GM12801 (cell line): Measurements from ENCODE around the gene C16orf92.

Experiments
- TF ChIP-seq, protein P1 (sequence below): IDR thresholded peaks from one replicate; pipeline ENCODE4 v1.5.1; 2011; ENCODE audit warnings: control low read depth; ENCODE audit not compliant: insufficient read length; ENCODE audit errors: extremely low read depth

Gene C16orf92

DNA sequence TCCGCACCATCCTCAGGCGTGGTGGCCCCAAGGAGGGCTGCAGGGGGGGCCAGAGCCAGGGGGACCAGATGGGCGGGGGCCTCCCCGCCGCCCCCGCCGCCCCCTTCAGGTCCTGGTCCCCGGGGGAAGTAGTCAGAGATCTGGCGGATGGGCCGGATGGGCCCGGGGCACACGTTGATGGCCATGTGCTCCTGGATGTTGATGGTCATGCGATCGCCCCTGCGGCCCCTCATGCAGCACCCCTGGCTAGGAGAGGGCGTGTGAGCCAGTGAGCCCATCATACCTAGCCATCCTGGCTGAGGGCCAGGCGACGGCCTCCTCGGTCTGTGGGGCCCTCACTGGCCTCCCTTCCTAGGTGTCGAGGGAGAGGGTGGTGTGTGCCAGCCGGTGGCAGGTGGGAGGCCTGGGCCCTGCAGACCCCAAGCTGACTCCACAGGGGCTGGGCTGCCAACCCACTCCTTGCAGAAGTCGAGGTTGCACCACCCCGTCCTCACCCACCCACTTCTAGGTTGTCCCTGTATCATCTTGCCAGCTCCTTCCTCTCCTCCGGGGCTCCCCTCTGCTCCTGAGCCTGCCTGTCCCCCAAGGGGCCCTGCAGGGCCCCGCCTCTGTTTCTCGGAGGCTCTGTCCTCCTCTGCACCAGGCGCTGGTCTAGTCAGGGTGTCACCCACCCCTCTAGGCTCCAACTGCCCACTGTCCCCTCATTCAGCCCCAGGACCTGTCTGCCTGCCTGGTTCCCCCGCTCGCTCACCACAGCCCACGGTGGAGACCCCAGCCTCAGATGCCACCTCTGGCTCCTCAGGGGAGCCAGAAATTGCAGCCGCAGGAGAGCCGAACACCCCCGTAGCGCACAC, 12.8 kb upstream of the C16orf92 start:
- TF ChIP-seq, protein P1, sequence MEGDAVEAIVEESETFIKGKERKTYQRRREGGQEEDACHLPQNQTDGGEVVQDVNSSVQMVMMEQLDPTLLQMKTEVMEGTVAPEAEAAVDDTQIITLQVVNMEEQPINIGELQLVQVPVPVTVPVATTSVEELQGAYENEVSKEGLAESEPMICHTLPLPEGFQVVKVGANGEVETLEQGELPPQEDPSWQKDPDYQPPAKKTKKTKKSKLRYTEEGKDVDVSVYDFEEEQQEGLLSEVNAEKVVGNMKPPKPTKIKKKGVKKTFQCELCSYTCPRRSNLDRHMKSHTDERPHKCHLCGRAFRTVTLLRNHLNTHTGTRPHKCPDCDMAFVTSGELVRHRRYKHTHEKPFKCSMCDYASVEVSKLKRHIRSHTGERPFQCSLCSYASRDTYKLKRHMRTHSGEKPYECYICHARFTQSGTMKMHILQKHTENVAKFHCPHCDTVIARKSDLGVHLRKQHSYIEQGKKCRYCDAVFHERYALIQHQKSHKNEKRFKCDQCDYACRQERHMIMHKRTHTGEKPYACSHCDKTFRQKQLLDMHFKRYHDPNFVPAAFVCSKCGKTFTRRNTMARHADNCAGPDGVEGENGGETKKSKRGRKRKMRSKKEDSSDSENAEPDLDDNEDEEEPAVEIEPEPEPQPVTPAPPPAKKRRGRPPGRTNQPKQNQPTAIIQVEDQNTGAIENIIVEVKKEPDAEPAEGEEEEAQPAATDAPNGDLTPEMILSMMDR, result no peak

DNA sequence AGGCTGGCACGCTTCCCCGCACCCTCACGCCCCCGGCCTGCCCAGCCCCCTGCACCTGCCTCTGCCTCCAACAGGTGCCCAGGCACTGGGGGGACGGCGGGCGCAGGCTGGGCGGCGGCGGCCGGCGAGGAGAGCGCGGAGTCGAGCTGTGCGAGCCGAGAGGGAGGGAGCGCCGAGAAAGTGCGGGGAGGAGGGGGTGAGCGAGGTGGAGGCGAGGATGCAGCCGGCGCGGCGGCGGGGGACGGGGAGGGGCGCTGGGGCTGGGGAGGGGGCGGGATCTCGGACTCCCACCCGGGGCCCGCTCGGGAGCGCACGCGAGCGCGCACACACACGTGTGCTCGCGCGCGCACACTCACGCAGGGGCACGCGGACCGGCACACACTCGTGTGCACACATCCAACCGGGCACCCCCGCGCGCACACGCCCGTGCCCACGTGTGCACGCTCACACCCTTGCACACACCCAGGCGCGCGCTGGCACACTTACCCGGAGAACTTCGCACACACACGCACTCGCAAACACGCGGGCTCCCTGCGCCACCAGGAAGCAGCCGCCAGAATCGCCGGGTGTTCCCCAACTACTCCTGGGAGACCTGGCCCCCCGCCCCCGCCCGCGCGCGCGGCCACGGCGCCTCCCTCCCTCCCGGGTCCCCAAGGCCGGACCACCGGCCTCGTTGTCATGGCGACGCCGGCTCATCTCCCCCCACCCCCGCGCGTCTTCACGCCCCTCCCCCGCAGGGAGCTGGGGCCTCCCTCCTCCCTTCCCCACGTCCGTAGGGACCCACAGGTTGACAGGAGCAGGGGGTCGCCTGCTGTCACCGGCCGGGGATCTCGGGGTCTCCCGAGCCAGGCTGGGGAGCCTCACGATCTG, 11.9 kb upstream of the C16orf92 start, which contains the start of gene DOC2A:
Gene DOC2A (minus strand): TSS at position 184 of the 870 bp plus-strand sequence. CDS start 805 bp downstream, outside the sequence.
- TF ChIP-seq, protein P1, result no peak

DNA sequence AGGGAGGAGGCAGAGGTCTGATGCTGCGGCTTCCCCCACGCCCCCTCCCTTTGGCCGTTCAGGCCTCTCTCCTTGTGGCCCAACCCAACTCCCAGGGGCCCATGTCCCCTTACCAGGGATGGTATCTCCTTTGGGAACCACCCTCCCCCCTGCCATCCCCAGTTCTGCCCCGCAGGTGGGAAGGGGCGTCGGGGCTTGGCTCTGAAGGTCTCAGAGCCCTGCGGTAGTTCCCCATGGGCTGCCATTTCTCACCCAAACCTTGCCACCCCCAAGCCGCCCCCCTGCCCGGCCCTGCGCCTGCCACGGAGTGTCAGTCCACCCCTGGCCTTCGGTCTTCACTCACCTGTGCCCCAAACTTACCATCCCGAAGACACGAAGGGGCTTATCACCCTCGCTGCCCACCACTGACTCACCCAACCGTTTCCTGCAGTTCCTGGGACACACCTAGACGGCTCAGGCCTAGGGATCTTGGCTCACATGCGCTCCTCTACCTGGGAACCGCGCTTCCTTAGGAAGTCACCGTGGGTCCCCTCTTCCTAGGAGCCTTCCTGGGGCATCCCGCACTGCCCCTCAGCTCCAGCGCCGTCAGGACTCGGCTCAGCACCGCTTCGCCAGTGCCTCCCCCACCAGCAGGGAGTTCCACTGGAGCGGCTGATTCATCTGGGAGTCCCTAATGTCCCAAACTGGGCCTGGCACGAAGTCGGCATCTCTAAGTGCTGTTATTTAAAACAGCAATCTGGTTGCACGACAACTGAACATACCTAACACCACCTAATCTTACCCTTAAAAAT, 11.1 kb upstream of the C16orf92 start:
- TF ChIP-seq, protein P1, result no peak

- TF ChIP-seq, protein P1, result no peak
Measured at GRCh38 chr16:30016555-30017276, 6.3 kb upstream of the C16orf92 start.

DNA sequence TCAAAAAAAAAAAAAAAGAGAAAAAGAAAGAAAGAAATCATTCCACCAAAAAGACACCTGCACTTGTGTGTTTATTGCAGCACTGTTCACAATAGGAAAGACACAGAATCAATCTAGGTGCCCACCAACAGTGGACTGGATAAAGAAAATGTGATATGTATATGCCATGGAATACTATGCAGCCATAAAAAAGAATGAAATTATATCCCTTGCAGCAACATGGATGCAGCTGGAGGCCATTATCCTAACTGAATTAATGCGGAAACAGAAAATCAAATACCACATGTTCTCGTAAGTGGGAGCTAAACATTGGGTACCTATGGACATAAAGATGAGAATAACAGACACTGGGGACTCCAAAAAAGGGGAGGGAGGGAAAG, 5.7 kb upstream of the C16orf92 start:
- TF ChIP-seq, protein P1, result no peak

- TF ChIP-seq, protein P1, result no peak
Measured at GRCh38 chr16:30018731-30019158, 4.3 kb upstream of the C16orf92 start.
